ENCODE data around the gene CRAT.

The CRAT gene

DNA sequence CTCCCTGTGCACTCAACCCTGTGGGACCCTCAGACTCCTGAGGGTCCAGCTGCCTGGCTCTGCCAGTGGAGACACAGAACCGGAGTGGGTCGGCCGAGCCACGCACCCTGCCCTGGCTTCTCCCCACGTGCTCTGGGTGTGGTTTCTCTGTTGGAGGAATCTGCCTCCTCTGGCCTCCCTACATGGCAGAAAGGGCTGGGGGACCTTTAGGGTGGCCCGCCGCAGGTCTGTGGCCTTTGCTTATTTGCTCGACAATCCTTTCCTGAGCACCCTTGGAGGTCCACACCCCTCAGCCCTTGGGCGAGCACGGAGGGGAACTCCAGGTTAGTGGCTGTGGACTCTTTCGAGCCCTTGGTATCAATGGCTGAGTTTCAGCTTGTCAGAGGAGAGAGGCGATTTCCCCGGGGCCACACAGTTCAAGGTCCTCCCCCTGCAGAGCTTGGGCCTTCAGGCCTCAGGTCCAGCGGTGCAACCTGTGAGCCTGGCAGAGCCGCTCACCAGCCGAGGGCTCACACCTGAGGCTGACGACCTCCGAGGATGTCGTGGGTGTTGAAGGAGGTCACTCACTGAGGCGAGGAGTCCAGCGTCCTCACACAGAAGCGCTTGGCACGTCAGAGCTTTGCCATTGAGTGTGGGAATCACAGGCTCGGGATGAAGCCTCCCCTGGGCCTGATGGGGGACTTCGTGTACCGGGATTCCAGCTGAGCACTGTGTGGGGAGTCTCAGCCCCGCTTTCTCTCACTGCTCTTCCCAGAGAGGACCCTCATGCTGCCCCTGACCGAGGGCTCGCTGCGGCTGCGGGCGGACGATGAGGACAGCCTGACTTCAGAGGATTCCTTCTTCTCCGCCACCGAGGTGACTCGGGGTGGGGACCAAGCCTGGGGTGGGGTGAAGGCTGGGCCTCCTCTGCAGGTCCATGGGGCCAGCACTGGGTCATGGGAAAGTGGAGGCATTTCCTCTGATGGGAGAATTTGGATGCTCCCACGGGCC lies 50.5 kb downstream of the CRAT start:
- no peak for DNase-seq

DNA sequence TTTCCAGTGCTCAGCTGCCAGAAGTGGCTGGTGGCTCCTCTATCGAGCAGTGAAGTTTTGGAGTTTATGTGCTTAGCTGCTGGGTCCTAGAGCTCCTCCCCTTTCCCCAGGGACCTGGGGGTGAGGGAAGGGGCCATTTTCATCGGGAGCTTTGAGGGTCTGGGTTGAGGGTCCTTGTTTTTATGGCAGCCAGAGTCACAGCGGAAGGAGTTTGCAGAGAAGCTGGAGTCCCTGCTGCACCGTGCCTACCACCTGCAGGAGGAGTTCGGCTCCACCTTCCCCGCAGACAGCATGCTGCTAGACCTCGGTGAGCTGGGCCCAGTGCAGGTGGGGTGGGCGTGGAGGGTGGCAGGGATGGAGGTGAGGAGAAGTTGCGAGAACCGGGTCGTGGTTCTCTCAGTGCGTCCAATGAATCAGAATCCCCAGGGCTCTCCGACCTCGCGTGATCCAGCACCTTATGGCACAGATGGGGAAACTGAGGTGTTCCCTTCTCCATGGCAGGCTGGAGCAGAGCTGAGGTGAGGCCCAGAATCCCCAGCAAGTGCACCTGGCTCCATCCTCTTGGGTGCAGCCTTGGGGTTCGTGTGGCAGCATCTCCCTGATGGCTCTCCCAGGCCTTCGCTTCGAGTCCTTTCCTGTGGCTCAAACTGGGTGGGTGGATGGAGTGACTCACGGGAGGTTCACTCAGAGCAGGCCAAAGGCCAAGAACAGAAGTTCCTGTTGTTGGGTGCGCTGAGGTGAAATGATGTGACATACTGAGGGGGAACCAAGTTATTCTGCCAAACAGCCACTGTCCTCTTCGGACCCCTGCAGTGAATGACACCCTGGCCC lies 51.4 kb downstream of the CRAT start:
- DNase-seq, result no peak

DNA sequence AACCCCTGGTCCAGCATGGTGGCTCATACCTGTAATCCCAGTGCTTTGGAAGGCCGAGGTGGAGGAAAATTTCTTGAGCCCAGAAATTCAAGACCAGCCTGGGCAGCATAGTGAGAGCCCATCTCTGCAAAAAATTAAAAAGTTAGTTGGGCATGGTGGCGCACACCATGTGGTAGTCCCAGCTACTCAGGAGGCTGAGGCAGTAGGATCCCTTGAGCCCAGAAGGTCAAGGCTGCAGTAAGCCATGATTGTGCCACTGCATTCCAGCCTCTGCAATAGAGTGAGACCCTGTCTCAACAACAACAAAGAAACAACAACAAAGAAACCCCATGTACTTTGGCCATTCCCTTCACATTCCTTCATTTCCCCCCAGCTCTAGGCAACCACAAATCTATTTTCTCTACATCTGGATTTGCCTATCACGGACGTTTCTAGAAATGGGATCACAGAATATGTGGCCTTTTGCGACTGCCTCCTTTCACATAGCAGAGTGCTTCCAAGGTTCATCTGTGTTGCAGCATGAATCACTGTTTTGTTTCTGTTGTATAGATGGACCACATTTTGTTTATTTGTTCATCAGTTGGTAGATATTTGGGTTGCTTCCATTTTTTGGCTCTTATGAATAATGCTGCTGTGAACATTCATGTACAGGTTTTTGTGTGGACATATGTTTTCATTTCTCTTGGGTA lies 56.3 kb downstream of the CRAT start:
- no peak for DNase-seq

DNA sequence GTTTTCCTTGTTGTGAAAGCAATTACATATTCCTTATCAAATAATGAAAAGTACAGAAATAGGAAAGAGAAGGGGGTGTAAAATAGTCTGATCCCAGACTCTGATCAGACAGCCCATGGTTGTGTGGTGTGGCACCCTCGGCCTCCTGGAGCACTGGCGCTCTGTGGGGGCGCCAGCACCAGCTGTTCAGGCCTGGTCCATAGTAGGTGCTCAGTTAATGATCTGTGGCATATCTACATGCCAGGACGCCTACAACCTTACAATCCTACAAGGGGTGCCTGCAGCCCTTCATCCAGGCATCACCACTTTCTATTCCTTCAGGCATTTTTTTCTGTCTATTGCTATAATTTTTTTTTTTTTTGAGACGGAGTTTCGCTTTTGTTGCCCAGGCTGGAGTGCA lies 57.6 kb downstream of the CRAT start:
- DNase-seq, result no peak

DNA sequence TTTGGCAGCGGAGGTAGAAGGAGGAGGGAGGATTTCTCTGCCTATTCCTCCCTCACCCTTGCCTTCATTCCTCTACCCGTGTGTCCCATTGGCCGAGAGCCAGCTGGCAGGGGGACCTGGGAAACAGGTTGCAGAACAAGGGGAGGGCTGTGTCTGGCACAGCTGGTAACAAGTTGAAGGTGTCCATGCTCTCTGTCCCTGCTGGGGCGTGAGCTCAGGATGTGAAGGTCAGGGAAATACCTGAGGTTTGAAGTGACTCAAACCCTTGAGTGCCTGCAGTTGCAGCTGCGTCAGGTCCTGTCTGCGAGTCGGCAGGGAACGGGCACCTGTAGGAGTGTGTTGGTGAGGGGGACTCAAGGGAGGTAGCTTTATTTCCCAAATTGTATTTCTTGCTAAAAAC lies 58.0 kb downstream of the CRAT start:
- no peak for DNase-seq

Measured in effector CD4-positive, alpha-beta T cell (primary cell).